Stimulated activated effector memory CD8-positive, alpha-beta T cell treated with anti-CD3 and anti-CD28 coated beads, Interleukin-12 subunit alpha, Interleukin-12 subunit beta, amount 100 ng/mL, for 72 hours (primary cell): ENCODE results near the gene RBMXL3.
"Not testable (repeated sequence)": the region's sequence is repeated elsewhere in the genome, so short reads cannot be mapped to it uniquely, and the experiment has no call there.

Source experiments
- ATAC-seq: fragments of 150-1000 bp; cut with Tn5 transposase; 2 replicates; pipeline ENCODE4 v1.10.0; 2021
- DNase-seq, 2 donors: peaks; one replicate each; pipeline ENCODE4 v3.0.0; 2021 to 2022; ENCODE audit warnings: low spot score in 2 of 2
- H3K27ac Mint-ChIP-seq: one replicate; pipeline ENCODE4 v1.8.0; 2022; ENCODE audit warnings: mild to moderate bottlenecking, mixed read lengths
- H3K36me3 Mint-ChIP-seq: one replicate; pipeline ENCODE4 v1.8.0; 2022; ENCODE audit warnings: mild to moderate bottlenecking, mixed read lengths
- H3K4me1 Mint-ChIP-seq: one replicate; pipeline ENCODE4 v1.8.0; 2022; ENCODE audit warnings: mixed read lengths
- H3K4me3 Mint-ChIP-seq: one replicate; pipeline ENCODE4 v1.8.0; 2022; ENCODE audit warnings: mild to moderate bottlenecking, mixed read lengths
- H3K9me3 Mint-ChIP-seq: one replicate; pipeline ENCODE4 v1.8.0; 2022; ENCODE audit warnings: mixed read lengths

Gene RBMXL3

DNA sequence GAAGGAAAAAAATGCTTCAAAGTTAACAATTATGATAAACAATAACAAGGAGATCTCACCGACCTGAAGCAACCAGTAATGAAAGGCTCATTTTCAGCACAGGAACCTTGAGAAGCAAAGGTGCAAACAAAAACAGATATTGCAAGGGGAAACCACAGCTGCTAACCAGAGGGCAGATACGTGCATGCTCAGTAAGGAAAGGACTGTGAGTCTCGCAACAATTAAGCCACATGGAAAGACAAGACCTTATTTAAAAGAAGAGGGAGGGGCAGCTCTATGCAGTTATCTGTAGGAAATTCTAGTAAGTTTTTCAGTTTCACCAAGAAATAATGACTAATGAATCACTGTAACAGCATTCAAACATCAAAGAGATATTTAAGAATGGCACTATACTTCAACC lies 25.4 kb downstream of the RBMXL3 start:
- no peak for ATAC-seq
- no peak overlapping the region for H3K27ac Mint-ChIP-seq
- H3K4me3 Mint-ChIP-seq, result no peak overlapping the region

DNA sequence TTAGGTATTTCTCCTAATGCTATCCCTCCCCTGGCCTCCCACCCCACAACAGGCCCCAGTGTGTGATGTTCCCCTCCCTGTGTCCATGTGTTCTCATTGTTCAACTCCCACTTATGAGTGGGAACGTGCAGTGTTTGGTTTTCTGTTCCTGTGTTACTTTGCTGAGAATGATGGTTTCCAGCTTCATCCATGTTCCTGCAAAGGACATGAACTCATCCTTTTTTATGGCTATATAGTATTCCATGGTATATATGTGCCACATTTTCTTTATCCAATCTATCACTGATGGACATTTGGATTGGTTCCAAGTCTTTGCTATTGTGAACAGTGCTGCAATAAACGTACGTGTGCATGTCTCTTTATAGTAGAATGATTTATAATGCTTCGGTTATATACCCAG lies 28.1 kb downstream of the RBMXL3 start:
- ATAC-seq, H3K9me3 Mint-ChIP-seq, H3K4me1 Mint-ChIP-seq, DNase-seq, H3K27ac Mint-ChIP-seq, H3K36me3 Mint-ChIP-seq, H3K4me3 Mint-ChIP-seq: not testable (repeated sequence)

More for the DNA sequence above, 25.4 kb downstream of the RBMXL3 start:
- no peak for DNase-seq
- Mint-ChIP-seq H3K9me3 (no peaks in the 10 kb centered on the region), H3K36me3 (no peaks in the 10 kb centered on the region), H3K4me1 (no peaks in the 10 kb centered on the region)

DNA sequence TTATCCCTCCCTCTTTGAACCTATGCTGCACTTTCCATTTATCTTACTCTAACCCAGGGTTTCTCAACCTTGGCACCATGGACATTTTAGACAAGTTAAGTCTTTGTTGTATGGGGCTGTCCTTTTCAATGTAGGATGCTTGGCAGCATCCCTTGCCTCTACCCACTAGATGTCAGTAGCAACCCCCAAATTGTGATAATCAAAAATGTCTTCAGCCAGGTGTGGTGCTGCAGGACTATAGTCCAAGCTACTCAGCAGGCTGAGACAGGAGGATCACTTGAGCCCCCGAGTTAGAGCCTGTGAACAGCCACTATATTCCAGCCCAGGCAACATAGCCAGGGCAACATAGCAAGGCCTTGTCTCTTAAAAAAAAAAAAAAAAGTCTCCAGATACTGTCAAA lies 37.7 kb downstream of the RBMXL3 start:
- ATAC-seq (no peak), DNase-seq (no peak)
- H3K4me1 Mint-ChIP-seq, result no peaks in the 10 kb centered on the region
- H3K27ac Mint-ChIP-seq, result no peak overlapping the region
- H3K9me3 Mint-ChIP-seq, result peaks cover 9% of the 10 kb centered on the region
- H3K4me3 Mint-ChIP-seq, result no peak overlapping the region
- H3K36me3 Mint-ChIP-seq, result no peaks in the 10 kb centered on the region

DNA sequence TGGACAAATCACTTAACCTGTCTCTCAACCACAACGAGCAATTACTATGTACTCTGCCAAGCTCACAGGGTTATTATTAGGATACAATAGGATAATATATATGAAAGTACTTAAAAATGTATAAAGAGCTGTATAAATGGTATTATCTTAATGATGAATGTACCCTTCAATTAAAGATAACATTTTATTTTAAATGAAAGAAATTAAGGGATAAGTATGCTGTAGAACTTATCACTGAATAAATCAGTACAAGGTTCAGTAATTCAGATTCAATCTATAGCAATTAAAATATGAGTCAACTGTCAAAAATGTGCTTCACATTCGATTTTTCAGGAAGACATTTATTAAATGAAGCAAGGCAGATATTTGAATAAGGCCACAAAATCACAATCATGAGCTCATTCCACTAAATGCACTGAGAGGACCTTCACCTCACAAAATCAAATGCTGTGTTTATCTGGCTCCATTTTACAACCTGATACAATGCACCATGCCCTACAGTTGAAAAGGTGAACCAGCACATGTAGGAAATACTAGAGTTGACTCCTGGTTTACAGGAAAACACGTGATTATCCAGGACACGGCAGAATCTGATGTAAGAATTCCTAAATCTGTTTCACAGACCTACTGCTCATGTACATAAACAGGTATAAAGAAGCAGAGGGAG lies 40.3 kb downstream of the RBMXL3 start:
- Mint-ChIP-seq H3K27ac (no peak overlapping the region), H3K36me3 (no peaks in the 10 kb centered on the region), H3K4me3 (no peak overlapping the region), H3K4me1 (no peaks in the 10 kb centered on the region), H3K9me3 (peaks cover 10% of the 10 kb centered on the region)
- DNase-seq (no peak), ATAC-seq (no peak)

DNA sequence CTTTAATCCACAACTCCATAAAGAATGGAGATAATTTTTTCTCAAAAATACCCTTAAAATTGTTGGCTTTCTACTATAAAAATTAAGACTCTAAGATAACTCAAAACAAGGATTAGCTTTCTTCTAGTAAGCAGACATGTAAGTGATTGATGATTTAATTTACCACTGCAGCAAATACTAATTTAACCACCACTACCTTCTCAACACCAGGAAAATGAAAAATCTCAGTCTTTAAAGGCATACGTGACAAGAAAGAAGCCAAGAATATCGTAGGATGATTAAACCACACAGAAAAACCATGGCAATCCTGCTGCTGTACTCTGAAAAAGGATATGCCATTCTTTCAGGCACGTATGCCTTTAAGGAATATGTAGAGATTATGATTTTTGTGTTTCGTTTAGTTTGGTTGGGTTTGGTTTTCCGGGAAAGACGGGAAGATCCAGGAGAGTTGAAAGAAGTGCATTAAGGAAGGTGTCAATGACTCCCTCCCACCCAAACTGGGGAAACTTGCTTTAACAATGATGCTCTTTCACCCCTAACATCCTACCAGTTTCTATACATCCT lies 43.8 kb downstream of the RBMXL3 start:
- Mint-ChIP-seq H3K9me3 (peaks cover 5% of the 10 kb centered on the region), H3K27ac (no peak overlapping the region), H3K4me1 (no peaks in the 10 kb centered on the region), H3K36me3 (no peaks in the 10 kb centered on the region), H3K4me3 (no peak overlapping the region)
- no peak for ATAC-seq
- DNase-seq, result no peak

DNA sequence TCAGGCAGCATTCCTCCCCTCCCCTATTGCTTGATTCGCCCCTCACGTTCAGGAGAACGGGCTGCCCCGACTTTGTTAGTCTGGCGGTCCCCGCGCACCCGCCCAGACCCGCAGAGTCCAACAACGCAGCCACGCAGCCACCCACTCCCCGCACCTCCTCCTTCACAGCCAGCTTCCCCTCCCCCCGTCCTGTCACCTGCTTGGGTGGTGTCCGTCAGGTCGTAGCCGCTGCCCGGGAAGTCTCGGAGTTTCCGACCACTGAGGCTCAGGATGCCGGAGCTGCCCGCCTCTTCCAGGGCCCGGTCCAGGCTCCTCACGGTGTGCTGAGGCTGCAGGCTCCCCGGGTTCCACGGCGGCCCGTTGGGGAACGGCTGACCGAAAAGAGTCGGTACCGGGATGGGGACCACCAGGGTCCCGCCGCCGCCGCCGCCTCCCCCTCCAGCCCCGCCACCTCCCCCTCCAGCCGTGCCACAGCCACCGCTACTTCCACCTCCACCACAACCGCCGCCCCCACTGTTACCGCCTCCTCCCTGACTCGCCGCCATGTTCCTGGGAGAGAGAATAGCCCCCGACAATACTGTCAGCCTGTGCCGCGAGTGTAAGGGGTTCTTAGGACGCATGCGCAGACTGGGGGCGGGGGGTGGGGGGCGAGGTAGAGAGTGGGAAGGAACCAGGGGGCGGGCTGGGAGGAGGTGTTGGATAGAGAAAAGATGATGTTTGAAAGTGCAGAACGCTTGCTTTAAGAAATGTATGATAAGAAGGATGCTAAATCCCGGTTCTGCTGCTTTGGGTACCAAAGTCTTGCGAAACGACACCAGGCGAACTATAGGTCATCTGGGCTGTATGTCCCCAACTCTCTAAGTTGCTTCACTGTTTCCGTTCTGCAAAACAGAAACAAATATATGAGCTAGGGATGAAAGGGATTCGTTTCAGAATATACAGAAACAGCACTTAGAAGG lies 44.6 kb downstream of the RBMXL3 start, which contains the start of gene LRCH2:
TSS of gene LRCH2 (minus strand) at position 600 of the 959 bp plus-strand sequence. CDS start at position 545, 55 bp downstream.
- no peak for ATAC-seq

DNA sequence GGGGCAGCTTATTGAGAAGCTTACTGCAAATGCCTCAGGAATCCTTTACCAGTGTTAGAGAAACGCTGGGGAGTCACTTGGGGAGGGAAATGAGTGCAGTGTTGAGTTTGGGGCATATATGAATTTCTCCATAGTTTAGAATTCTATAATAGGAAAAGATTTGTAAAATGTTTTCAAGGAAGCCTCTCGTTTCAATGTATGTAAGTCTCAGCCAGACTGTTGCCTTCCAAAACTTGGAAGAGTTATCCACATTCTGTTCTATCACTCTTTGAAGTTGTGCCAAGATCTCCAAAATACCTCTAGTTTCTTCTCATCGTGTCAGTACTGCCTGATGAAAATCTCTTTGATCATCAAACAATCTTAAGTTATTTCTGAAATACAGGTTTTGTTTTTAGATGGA lies 45.3 kb downstream of the RBMXL3 start:
- Mint-ChIP-seq H3K36me3 (no peaks in the 10 kb centered on the region), H3K9me3 (peaks cover 5% of the 10 kb centered on the region), H3K27ac (no peak overlapping the region), H3K4me3 (no peak overlapping the region), H3K4me1 (no peaks in the 10 kb centered on the region)
- ATAC-seq, result no peak
- no peak for DNase-seq

More for the DNA sequence above, 44.6 kb downstream of the RBMXL3 start, which contains the start of gene LRCH2:
- Mint-ChIP-seq H3K9me3 (peaks cover 5% of the 10 kb centered on the region), H3K4me1 (no peaks in the 10 kb centered on the region), H3K4me3 (no peak within 1 kb of the TSS), H3K36me3 (no peaks in the 10 kb centered on the region), H3K27ac (no peak within 1 kb of the TSS)
- no peak for DNase-seq

DNA sequence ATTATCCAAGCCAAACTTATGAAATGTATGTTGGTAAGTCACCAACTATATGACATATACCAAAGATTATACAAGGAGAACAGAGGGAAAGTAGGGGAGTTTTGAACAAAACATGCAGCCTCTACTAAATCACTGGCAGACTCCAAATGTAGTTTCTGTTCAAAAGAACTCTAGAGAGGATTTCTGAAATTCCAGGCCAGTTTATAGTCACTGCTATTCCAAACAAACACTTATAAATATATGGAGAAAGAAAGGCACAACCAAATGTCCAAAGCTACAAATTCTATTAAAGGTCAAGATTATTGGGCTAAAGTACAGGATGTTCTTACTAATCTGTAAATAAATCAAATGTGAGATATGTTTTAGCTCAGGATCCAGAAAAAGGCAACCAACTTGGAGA lies 47.4 kb downstream of the RBMXL3 start:
- peaks cover 5% of the 10 kb centered on the region for H3K9me3 Mint-ChIP-seq
- no peak overlapping the region for H3K27ac Mint-ChIP-seq
- ATAC-seq (no peak), DNase-seq (no peak)
- H3K4me1 Mint-ChIP-seq, result no peaks in the 10 kb centered on the region
- H3K4me3 Mint-ChIP-seq, result no peak overlapping the region
- no peaks in the 10 kb centered on the region for H3K36me3 Mint-ChIP-seq

DNA sequence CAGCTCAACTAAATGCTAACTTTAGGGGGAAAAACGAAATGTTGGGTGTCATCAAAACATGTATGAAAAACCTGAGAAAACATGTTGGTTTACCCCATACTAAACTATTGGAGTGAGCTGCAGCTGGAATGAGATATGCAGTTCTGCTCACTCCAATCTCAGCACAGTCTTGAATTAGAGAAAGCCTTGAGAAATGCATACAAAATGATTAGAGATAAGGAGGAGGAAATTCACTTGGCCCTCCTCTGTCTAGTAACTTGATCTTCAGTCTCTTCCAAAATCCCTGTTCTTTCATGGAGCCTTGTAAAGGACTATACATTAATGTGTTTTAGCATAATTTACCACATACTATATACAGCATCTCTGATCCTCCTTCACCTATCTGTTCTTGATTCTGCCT lies 47.8 kb downstream of the RBMXL3 start:
- Mint-ChIP-seq H3K4me3 (no peak overlapping the region), H3K9me3 (no peaks in the 10 kb centered on the region), H3K27ac (no peak overlapping the region), H3K4me1 (no peaks in the 10 kb centered on the region), H3K36me3 (no peaks in the 10 kb centered on the region)
- ATAC-seq (no peak), DNase-seq (no peak)
